Measurements from ENCODE around the gene KCNQ2.

- TF ChIP-seq FOS (IDR thresholded peaks at IDR 0.05; ENCODE audit: borderline replicate concordance, extremely low read depth, insufficient read length): no peak
- no peak for TF ChIP-seq POLR2A (IDR thresholded peaks at IDR 0.05; ENCODE audit: low read depth, low read length)
Observed at GRCh38 chr20:63462244-63462643, 10.2 kb downstream of the KCNQ2 start.
